Esophagus muscularis mucosa (tissue), 4 donors: Measurements from ENCODE around the gene ASPSCR1. TPM values are rescaled to one million over a fixed set of nuclear protein-coding genes. Genes with fewer than 3 reads are reported as not detected.

Source experiments
- DNase-seq: peaks from one replicate; pipeline ENCODE4 v3.0.0-alpha.2; 2017; ENCODE audit errors: extremely low spot score
- H3K27ac ChIP-seq, 4 donors: fragments of 200-600 bp; sonication (generic); replicated peaks in 1 of 4; 1 replicate in 3 of 4; 2 replicates in 1 of 4; pipeline ENCODE4 v1.5.1; 2016 to 2019; ENCODE audit warnings: mild to moderate bottlenecking in 1 of 4
- H3K27me3 ChIP-seq, 4 donors: fragments of 200-600 bp; sonication (generic); one replicate each; pipeline versions ENCODE4 v1.5.1 to v1.6.0; 2016 to 2019
- H3K36me3 ChIP-seq, 4 donors: fragments of 200-600 bp; sonication (generic); one replicate each; pipeline ENCODE4 v1.5.1; 2016 to 2019
- H3K4me1 ChIP-seq, 4 donors: fragments of 200-600 bp; sonication (generic); one replicate each; pipeline ENCODE4 v1.5.1; 2016 to 2019
- H3K4me3 ChIP-seq, 4 donors: fragments of 200-600 bp; sonication (generic); 1 replicate in 2 of 4; 2 replicates in 2 of 4; pipeline ENCODE4 v1.5.1; 2016 to 2019; ENCODE audit warnings: mild to moderate bottlenecking in 4 of 4, moderate library complexity in 1 of 4
- H3K9me3 ChIP-seq, 4 donors: fragments of 200-600 bp; sonication (generic); 1 replicate in 3 of 4; 2 replicates in 1 of 4; pipeline ENCODE4 v1.5.1; 2016 to 2019
- CTCF ChIP-seq, 3 experiments: fragments of 200-600 bp in 2 of 3; fragments of 450-650 bp in 1 of 3; sonication (generic) in 2 of 3; IDR thresholded peaks; one replicate each; pipeline ENCODE4 v1.5.1; 2017 to 2019; ENCODE audit warnings: antibody characterized with exemption in 3 of 3, mild to moderate bottlenecking in 2 of 3, moderate library complexity in 1 of 3
- EP300 ChIP-seq: sonication (generic); formaldehyde crosslinking; IDR thresholded peaks from one replicate; pipeline ENCODE4 v1.6.1; 2017; ENCODE audit warnings: antibody characterized with exemption
- POLR2A ChIP-seq: fragments of 450-650 bp; IDR thresholded peaks from one replicate; pipeline ENCODE4 v1.6.1; 2017; ENCODE audit warnings: antibody characterized with exemption, moderate library complexity, mild to moderate bottlenecking, low read depth
- POLR2AphosphoS5 ChIP-seq, 2 donors: sonication (generic); formaldehyde crosslinking; IDR thresholded peaks; one replicate each; pipeline ENCODE4 v1.6.1; 2017; ENCODE audit warnings: antibody characterized with exemption in 2 of 2
- WGBS: methylation state at CpG from one replicate; pipeline ENCODE4 v1.1.5; 2018; 5-methylcytosine and 5-hydroxymethylcytosine counted together
- intact Hi-C: fragments of 100-400 bp; cut with DNase I; formaldehyde crosslinking; loops from one replicate; pipeline ENCODE4 v1.15.1; 2023
- total RNA-seq, 4 donors: library from RNA; depleted of rRNA; stranded (reverse); fragments of >200 nt; gene quantifications; one replicate each; pipeline versions ENCODE4 v1.1.0 to v1.2.1, GENCODE V29; 2016

ASPSCR1 gene
- total RNA-seq, 4 donors from 2014 or later, result 15.9 to 18.4 (median 17.3) TPM

GRCh38 chr17:81958633-81959342 is 18.6 kb upstream of the ASPSCR1 start:
- intact Hi-C loops, result loop anchor here (1.0 to 10.0 kb wide), 2 partner anchors 63 to 196 kb away; no protein-coding TSS in a partner anchor
- H3K4me1 ChIP-seq, result peaks cover 16 to 33% (median 27%) of the 10 kb centered on the region in 4 donors
- H3K9me3 ChIP-seq, result no peaks in the 10 kb centered on the region
- H3K4me3 ChIP-seq, result peak overlapping the region in 1 of 4 donors; percentile 52
- H3K36me3 ChIP-seq, result no peaks in the 10 kb centered on the region
- H3K27ac ChIP-seq, result no peak overlapping the region
- 73% methylated on average over 15 of the region's 15 CpGs for WGBS
- no peak for DNase-seq
- no peak for TF ChIP-seq POLR2AphosphoS5 (IDR thresholded peaks at IDR 0.05)
- peaks cover 10 to 100% (median 42%) of the 10 kb centered on the region in 4 donors for H3K27me3 ChIP-seq

GRCh38 chr17:81959362-81960129 is 17.9 kb upstream of the ASPSCR1 start:
- peak overlapping the region; percentile 52 to 62 (median 54) for H3K4me3 ChIP-seq
- no peak for DNase-seq
- intact Hi-C loops, result loop anchor here (1.0 to 10.0 kb wide), 2 partner anchors 62 to 195 kb away; no protein-coding TSS in a partner anchor
- H3K9me3 ChIP-seq, result no peaks in the 10 kb centered on the region
- TF ChIP-seq POLR2AphosphoS5 (IDR thresholded peaks at IDR 0.05) (peak in 1 of 2 donors; percentile 16), EP300 (no peak), CTCF (IDR thresholded peaks at IDR 0.05) (peak; percentile 73 to 97 (median 90)), POLR2A (no peak)
- no peak overlapping the region for H3K27ac ChIP-seq
- 6% methylated on average over 10 of the region's 112 CpGs for WGBS
- H3K4me1 ChIP-seq, result peaks cover 16 to 33% (median 27%) of the 10 kb centered on the region in 4 donors
- no peaks in the 10 kb centered on the region for H3K36me3 ChIP-seq
- H3K27me3 ChIP-seq, result peaks cover 10 to 100% (median 39%) of the 10 kb centered on the region in 4 donors

GRCh38 chr17:81960130-81960958 is 17.1 kb upstream of the ASPSCR1 start:
- Histone ChIP-seq H3K36me3 (no peaks in the 10 kb centered on the region), H3K27me3 (peaks cover 10 to 97% (median 39%) of the 10 kb centered on the region in 4 donors), H3K9me3 (no peaks in the 10 kb centered on the region), H3K27ac (no peak overlapping the region), H3K4me1 (peaks cover 16 to 33% (median 27%) of the 10 kb centered on the region in 4 donors), H3K4me3 (peak overlapping the region; percentile 52 to 62 (median 54))
- TF ChIP-seq POLR2A, result no peak
- TF ChIP-seq CTCF (IDR thresholded peaks at IDR 0.05), result no peak
- TF ChIP-seq EP300, result no peak
- no peak for TF ChIP-seq POLR2AphosphoS5 (IDR thresholded peaks at IDR 0.05)
- DNase-seq, result no peak
- intact Hi-C loops, result no loop called here
- WGBS, result under 1% methylated on average over 22 of the region's 98 CpGs

GRCh38 chr17:81961087-81961511 is 16.3 kb upstream of the ASPSCR1 start, which contains the start of gene NOTUM:
TSS of gene NOTUM (minus strand) at chr17:81961187. CDS start at chr17:81960909, 278 bp downstream.
- intact Hi-C loops, result no loop called here
- TF ChIP-seq CTCF (IDR thresholded peaks at IDR 0.05) (peak in 1 of 3 experiments; percentile 25), POLR2A (no peak), POLR2AphosphoS5 (IDR thresholded peaks at IDR 0.05) (no peak), EP300 (no peak)
- H3K9me3 ChIP-seq, result no peaks in the 10 kb centered on the region
- no peak within 1 kb of the TSS for H3K27ac ChIP-seq
- peak within 1 kb of the TSS; percentile 52 to 62 (median 54) for H3K4me3 ChIP-seq
- no peak for DNase-seq
- no CpG with 5 or more reads among the region's 65 CpGs for WGBS
- H3K4me1 ChIP-seq, result peaks cover 16 to 33% (median 27%) of the 10 kb centered on the region in 4 donors
- H3K27me3 ChIP-seq, result peaks cover 10 to 94% (median 39%) of the 10 kb centered on the region in 4 donors
- no peaks in the 10 kb centered on the region for H3K36me3 ChIP-seq
